ENCODE data around the gene FAM236A.
"Not testable (repeated sequence)": the region's sequence is repeated elsewhere in the genome, so short reads cannot be mapped to it uniquely, and the experiment has no call there.

Gene FAM236A

DNA sequence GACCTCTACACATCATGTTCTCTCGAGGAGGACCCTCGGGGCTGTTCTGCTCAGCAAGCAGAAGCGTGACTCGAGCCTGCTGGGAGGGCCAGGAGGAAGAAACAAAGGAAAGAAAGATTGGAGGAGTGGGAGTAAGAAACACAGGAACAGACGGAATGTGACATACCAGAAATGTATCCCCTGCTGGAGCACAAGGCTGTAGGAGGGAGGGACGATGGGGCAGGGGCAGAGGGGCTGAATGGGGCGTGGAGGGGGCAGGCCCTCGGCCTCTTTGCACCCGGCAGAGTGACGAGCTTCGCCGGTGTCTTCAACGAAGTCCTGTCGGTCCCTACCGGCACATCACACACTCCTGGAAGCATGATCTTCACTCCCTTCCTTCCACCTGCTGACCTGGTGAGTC, at the start of gene FAM236A:
Gene FAM236A (plus strand): TSS at position 301 of the 400 bp plus-strand sequence. CDS start 57 bp downstream, at position 358.
- DNase-seq (ENCODE audit: low read depth) = not testable (repeated sequence)

DNA sequence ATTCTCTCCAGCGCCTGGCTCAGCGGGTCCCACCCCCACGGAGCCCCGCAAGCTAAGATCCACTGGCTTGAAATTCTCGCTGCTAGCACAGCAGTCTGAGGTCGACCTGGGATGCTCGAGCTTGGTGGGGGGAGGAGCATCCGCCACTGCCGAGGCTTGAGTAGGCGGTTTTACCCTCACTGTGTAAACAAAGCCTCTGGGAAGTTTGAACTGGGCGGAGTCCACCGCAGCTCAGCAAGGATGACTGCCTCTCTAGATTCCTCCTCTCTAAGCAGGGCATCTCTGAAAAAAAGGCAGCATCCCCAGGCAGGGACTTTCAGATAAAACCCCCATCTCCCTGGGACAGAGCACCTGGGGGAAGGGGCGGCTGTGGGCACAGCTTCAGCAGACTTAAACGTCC, 48.3 kb upstream of the FAM236A start:
- DNase-seq (ENCODE audit: low read depth) = not testable (repeated sequence)

DNA sequence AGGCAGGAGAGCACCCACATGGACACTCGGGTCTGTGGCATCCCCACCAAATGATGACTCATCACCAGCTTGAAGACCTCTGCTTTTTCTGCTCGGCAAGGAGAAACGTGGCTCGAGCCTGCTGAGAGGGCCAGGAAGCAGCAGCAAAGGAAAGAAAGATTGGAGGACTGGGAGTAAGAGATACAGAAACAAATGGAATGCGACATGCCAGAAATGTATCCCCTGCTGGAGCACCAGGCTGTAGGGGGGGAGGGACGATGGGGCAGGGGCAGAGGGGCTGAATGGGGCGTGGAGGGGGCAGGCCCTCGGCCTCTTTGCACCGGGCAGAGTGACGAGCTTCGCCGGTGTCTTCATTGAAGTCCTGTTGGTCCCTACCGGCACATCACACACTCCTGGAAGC, 25.7 kb upstream of the FAM236A start, which contains the start of gene FAM236C:
Gene FAM236C (plus strand): TSS at position 301 of the 400 bp plus-strand sequence. CDS start 100 bp downstream, outside the sequence.
- DNase-seq (ENCODE audit: low read depth) = not testable (repeated sequence)

DNA sequence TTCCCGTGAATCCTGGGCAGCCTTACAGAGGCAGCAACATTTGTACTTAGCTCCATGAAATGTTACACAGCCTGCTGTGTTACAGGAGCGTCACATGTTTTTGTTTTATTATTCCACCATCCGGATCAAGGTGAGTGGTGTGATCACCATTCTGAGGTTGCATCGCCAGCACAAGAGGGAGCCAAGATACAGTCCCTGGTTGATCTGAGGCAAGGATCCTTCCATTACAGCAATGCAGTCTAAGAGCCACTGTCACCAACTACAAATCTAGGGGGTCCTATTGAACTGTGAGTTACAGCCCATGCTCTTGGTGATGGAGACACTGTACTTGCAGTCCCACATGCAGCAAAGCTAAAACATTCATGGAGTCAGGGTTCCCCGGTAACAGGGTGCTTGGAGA, 21.9 kb upstream of the FAM236A start:
- not testable (repeated sequence) for DNase-seq (ENCODE audit: low read depth)

DNA sequence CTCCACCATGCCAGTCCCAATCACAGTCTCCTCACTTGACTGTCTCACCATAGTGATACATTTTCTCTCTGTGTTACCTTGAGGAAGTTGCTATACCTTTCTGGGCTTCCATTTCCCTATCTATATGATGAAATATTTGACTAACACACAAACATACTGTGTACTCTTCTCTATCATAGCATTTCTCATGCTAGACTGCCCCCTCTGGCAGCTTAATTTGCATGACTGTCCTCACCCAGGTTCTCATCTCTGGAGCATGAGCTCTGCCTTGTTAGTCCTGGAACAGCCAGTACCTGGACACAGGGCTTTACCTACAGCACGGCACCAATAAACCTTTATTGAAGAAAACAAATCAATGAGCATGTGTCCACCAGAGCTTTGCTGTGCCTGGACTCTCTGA, 5.7 kb upstream of the FAM236A start:
- not testable (repeated sequence) for DNase-seq (ENCODE audit: low read depth)

DNA sequence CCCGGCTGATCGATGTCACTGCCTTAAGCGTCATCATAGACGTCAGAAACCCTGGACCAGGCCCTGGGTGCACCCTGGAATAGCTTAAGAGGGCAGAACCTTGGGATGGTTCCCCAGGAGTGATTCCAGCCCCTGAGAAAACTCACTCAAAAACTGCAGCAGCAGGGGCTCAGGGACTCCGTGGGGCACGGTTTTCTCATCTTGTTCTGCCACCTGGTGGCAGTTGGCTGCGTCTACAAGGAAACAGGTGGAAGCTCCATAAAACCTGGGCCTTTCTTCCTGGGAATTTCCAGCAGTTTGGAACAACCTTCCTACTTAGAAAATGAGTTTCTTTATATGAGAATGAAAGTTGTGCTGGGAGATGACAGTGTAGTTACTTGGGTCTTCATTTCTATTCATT, 1.6 kb upstream of the FAM236A start:
- not testable (repeated sequence) for DNase-seq (ENCODE audit: low read depth)

DNA sequence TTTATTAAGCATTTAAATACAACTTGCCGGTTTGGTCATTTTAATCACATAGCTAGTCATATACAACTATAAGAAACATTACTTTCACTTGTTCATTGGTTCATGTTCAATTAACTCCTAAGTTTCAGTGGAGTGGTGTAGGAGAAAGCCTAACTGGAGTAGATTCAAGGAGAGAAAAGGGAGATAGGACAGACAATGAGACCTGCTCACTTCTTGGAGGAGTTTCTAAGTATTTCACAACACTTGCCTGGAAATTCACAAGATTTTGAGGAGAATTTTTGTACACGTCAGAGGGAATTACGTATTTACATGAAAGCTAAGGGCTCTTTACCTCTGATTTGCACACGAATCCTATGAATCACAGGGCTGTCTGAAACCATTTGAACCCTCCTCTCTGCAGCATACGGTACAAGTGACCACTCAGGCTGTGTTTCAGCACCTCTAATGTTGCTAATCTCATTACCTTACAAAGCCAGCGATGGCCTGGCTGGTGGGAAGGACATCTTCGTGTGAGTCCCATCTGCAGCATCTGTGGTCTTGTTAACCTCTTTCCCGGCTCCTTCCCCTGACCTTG, 1.0 kb upstream of the FAM236A start:
- DNase-seq (ENCODE audit: low read depth) = not testable (repeated sequence)

DNA sequence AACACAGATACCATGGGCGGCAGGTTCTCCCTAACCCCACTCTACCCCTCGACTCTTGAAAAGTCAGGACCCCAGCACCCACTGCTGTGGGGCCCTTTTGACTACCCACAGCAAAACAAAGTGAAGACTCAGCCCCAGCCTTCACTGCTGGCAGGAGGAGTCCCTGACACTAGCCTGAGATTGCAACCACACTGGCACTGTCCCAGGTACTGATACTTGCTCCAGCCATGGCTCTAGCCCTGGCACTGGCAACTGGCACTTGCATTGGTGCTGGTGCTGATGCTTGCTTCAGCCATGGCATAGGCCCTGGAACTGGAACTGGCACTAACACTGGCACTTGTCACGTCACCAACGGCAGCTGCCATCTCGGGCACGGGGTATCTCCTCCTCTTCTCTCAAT, 4.3 kb downstream of the FAM236A start:
- DNase-seq (ENCODE audit: low read depth) = not testable (repeated sequence)

DNA sequence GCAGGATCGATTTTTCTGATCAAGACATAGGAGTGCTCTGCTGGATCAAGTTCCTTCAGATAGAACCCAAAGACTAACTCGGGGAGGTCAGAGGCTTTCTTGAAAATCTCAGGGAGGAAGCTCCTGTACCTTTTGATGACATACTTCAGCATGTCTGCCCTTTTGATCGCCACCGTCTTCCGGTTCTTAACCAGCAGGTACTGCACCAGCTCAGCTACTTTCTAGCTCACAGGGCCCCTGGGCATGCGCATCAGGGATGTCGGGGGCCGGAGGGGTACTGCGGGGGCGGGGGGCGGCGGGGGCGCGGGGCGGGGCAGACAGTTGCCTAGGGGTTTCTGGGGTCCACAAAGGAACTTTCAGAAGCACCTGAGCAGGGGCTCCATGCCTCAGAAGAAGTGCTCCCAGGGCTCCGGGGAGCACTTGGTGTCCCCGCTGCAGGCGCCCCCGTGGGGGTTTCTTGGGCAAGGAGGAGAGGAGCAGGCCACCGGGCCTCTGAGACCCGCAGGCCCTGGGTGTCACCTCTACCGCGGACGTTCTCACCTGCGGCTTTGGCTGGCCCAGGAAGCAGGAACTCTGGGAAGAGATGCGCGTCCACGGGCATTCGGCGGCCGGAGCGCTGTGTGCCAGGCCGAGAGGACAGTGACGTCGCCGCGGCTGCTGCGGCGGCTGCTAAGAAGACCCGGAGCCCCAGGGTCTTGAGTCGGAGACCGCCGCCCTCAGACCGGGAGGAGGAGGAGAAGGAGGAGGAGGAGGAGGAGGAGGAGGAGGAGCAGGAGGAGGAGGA, 5.2 kb downstream of the FAM236A start:
- DNase-seq (ENCODE audit: low read depth) = not testable (repeated sequence)

DNA sequence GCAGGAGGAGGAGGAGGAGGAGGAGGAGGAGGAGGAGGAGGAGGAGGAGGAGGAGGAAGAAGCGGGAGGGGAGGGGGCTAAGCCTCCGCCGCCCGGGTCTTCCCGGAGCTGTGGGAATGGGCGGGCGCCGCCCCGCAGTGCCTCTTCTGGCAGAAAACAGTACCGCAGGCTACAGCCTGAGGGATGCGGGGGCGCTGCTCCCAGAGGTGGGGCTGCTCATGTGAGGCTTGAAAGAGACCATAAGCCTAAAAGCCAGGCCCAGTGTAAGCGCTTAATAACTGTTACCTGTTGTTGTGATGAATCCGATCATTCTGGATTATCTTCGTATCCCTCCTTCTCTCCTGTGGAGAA, 5.8 kb downstream of the FAM236A start, which contains the start of gene DMRTC1:
Gene DMRTC1 (minus strand): TSS at position 19 of the 351 bp plus-strand sequence. CDS start 68,143 bp downstream, outside the sequence.
- not testable (repeated sequence) for DNase-seq (ENCODE audit: low read depth)

DNA sequence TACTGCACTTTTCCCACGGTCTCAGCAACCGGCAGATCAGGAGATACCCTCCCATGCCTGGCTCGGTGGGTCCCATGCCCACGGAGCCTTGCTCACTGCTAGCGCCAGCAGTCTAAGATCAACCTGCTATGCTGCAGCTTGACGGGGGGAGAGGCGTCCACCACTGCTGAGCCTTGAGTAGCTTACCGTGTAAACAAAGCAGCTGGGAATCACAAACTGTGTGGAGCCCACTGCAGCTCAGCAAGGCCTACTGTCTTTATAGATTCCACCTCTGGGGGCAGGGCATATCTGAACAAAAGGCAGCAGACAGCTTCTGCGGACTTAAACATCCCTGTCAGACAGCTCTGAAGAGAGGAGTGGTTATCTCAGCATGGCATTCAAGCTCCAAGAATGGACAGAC, 22.0 kb downstream of the FAM236A start:
- DNase-seq (ENCODE audit: low read depth) = not testable (repeated sequence)

DNA sequence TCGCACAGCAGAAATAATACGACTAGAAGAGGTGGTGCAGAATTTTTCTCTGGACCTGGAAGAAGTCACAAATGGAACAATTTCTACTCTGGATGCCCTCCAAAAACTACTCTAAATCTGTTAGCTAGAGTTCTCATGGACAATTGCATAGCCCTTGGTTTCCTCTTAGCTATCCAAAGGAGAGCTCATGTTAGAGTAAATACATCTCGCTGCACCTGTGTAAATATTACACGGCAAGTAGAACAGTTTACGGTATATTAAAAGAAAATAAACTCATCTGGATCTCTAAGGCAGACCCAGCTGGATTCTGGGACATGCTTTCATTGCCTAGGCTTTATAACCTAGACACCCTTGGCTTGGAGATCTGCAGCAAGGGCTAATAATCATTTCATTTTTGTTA, 33.9 kb downstream of the FAM236A start:
- not testable (repeated sequence) for DNase-seq (ENCODE audit: low read depth)

DNA sequence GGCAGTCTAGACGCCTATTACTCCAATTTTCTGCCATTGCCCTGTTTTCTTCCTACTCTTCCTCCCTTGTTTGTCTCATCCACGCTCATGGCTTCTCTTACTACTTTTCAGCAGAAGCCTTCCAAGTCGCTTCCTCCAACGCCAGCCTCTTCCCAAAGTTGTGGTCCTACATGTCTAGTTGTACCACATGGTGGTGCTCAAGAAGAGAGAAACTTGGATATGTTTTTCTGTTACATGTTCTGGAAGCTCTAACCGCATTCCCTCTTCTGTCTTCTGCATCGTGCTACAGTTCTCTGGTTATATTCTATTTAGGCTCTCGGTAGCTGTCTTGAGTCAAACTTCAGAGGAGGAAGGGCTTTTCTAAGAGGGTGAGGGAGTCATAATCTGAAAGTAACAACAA, 36.9 kb downstream of the FAM236A start:
- not testable (repeated sequence) for DNase-seq (ENCODE audit: low read depth)

DNA sequence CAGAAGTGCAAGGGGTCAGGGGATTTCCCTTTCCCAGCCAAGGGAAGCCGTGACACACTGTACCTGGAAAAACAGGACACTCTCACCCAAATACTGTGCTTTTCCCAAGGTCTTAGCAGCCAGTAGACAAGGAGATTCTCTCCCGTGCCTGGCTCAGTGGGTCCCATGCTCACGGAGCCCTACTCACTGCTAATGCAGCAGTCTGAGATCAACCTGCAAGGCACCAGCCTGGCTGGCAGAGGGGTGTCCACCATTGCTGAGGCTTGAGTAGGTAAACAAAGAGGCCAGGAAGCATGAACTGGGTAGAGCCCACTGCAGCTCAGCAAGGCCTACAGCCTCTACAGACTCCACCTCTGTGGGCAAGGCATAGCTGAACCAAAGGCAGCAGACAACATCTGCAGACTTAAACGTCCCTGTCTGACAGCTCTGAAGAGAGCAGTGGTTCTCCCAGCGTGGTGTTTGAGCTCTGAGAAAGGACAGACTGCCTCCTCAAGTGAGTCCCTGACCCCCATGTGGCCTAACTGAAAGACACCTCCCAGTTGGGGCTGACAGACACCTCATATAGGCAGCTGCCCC, 43.0 kb downstream of the FAM236A start:
- not testable (repeated sequence) for DNase-seq (ENCODE audit: low read depth)
